Cardiac muscle cell (in vitro differentiated cells and primary cell): ENCODE measurements around the gene GRIK5. TPM values are rescaled to one million over a fixed set of nuclear protein-coding genes. Genes with fewer than 3 reads are reported as not detected.

Experiments used
- DNase-seq, 2 donors: peaks; one replicate each; pipeline versions ENCODE4 v3.0.0 to v3.0.0-alpha.2; 2010 to 2017; ENCODE audit warnings: low read depth in 1 of 2, low spot score in 1 of 2
- H3K27ac ChIP-seq: fragments of 200-600 bp; sonication (generic); 2 replicates; pipeline ENCODE4 v1.5.1; 2016
- H3K27me3 ChIP-seq: fragments of 200-600 bp; sonication (generic); 2 replicates; pipeline ENCODE4 v1.6.0; 2016; ENCODE audit warnings: control low read depth
- H3K36me3 ChIP-seq: fragments of 200-600 bp; sonication (generic); 2 replicates; pipeline ENCODE4 v1.5.1; 2016; ENCODE audit warnings: control low read depth
- H3K4me1 ChIP-seq: fragments of 200-600 bp; sonication (generic); 2 replicates; pipeline ENCODE4 v1.8.1; 2017; ENCODE audit warnings: low read depth, mild to moderate bottlenecking, mixed run types
- H3K4me3 ChIP-seq: fragments of 200-600 bp; sonication (generic); 2 replicates; pipeline ENCODE4 v1.5.1; 2016; ENCODE audit warnings: mild to moderate bottlenecking
- H3K9me3 ChIP-seq: fragments of 200-600 bp; sonication (generic); 2 replicates; pipeline ENCODE4 v1.5.1; 2017; ENCODE audit warnings: low read depth, mild to moderate bottlenecking, control low read depth
- polyA plus RNA-seq: library from polyadenylated mRNA; unstranded; fragments of >200 nt; fragmentation: Nextera tagmentation; extraction: Ambion mirVana; gene quantifications from 2 replicates; pipeline ENCODE4 v1.2.1, GENCODE V29; 2016
- total RNA-seq: library from RNA; depleted of rRNA; stranded (reverse); fragments of >200 nt; gene quantifications from 2 replicates; pipeline ENCODE4 v1.2.3, GENCODE V29; 2016
- TF ChIP-seq, protein P1 (sequence below): IDR thresholded peaks from 2 replicates; pipeline ENCODE4 v1.5.1; 2012; ENCODE audit warnings: low read depth, mild to moderate bottlenecking, low read length

Gene GRIK5
- total and polyA plus RNA-seq, 2 experiments from 2014 or later = 3.4 to 11.8 TPM

DNA sequence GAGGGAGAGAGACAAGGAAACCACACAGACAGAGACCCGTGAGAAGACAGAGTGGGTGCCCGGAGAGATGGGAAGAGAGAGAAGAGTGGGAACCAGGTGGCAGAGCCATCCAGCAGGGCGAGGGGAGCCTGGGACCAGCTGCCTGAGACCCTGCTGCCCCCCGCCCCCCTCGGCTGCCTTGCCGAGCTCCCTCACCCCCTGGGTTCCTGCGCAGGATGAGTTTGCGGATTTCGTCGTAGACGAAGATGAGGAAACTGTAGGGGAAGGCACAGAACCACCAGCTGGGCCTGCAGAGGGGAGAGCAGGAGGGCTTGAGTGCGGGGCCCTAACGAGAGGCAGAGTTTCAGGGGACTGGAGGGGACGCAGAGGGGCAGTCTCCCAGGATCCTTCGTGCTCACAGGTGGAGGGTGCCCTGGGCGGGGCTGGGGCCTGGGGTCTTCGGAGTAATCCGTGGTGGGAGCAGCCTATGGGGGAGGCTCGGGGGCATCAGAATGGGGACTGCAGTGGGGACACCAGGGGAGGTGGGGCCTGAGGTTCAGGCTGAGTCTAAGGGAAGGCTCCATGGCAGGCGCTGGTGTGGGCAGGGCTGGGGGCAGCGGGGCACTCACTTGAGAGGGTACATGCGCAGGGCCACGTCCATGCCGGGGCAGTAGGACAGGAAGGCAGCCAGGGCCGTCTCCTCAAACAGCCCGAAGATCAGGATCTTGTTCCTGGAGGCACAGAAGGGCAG lies 102.8 kb downstream of the GRIK5 start:
- Histone ChIP-seq H3K27me3 (no peaks in the 10 kb centered on the region), H3K4me3 (no peak overlapping the region), H3K9me3 (no peaks in the 10 kb centered on the region), H3K4me1 (no peaks in the 10 kb centered on the region), H3K27ac (no peak overlapping the region), H3K36me3 (no peaks in the 10 kb centered on the region)
- no peak for DNase-seq
- TF ChIP-seq, protein P1, sequence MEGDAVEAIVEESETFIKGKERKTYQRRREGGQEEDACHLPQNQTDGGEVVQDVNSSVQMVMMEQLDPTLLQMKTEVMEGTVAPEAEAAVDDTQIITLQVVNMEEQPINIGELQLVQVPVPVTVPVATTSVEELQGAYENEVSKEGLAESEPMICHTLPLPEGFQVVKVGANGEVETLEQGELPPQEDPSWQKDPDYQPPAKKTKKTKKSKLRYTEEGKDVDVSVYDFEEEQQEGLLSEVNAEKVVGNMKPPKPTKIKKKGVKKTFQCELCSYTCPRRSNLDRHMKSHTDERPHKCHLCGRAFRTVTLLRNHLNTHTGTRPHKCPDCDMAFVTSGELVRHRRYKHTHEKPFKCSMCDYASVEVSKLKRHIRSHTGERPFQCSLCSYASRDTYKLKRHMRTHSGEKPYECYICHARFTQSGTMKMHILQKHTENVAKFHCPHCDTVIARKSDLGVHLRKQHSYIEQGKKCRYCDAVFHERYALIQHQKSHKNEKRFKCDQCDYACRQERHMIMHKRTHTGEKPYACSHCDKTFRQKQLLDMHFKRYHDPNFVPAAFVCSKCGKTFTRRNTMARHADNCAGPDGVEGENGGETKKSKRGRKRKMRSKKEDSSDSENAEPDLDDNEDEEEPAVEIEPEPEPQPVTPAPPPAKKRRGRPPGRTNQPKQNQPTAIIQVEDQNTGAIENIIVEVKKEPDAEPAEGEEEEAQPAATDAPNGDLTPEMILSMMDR = no peak

DNA sequence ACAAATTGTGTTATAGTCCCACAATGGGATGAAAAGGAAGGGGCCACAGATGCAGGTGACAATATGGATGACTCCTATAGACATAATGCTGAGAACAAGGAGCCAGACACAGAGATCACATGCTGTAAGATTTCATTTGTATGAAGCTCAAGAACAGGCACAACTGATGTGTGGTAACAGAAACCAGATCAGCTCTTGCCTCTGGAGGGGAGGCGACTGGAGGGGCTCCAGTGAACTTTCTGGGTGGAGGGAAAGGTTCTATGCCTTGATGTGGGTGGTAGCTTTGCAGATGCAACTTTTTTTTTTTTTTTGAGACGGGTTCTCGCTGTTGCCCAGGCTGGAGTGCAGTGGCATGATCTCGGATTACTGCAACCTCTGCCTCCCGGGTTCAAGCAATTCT lies 104.9 kb downstream of the GRIK5 start:
- no peak overlapping the region for H3K27ac ChIP-seq

DNA sequence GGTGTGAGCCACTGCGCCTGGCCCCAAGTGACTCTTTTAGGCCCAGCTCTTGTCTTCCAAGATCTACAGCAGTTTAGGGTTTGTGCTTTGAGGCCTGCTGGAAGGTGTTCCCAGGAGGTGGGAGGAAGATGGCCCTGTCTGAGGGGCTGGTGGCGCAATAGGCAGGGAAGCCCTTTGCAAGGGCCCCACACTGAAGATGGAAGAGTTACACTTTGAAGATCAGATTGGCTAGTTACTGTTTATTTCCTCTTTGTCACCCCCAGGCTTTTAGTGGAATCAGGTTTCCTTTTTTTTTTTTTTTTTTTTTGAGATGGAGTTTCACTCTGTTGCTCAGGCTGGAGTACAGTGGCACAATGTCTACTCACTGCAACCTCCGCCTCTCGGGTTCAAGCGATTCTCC lies 109.0 kb downstream of the GRIK5 start:
- no peaks in the 10 kb centered on the region for H3K9me3 ChIP-seq
- no peak overlapping the region for H3K27ac ChIP-seq
- H3K4me1 ChIP-seq = no peaks in the 10 kb centered on the region
- TF ChIP-seq, protein P1 = no peak
- no peaks in the 10 kb centered on the region for H3K27me3 ChIP-seq
- H3K4me3 ChIP-seq = no peak overlapping the region
- no peak for DNase-seq
- no peaks in the 10 kb centered on the region for H3K36me3 ChIP-seq

More for the DNA sequence above, 104.9 kb downstream of the GRIK5 start:
- Histone ChIP-seq H3K36me3 (no peaks in the 10 kb centered on the region), H3K9me3 (no peaks in the 10 kb centered on the region), H3K4me3 (no peak overlapping the region), H3K4me1 (no peaks in the 10 kb centered on the region), H3K27me3 (no peaks in the 10 kb centered on the region)
- TF ChIP-seq, protein P1 = no peak
- DNase-seq = no peak

DNA sequence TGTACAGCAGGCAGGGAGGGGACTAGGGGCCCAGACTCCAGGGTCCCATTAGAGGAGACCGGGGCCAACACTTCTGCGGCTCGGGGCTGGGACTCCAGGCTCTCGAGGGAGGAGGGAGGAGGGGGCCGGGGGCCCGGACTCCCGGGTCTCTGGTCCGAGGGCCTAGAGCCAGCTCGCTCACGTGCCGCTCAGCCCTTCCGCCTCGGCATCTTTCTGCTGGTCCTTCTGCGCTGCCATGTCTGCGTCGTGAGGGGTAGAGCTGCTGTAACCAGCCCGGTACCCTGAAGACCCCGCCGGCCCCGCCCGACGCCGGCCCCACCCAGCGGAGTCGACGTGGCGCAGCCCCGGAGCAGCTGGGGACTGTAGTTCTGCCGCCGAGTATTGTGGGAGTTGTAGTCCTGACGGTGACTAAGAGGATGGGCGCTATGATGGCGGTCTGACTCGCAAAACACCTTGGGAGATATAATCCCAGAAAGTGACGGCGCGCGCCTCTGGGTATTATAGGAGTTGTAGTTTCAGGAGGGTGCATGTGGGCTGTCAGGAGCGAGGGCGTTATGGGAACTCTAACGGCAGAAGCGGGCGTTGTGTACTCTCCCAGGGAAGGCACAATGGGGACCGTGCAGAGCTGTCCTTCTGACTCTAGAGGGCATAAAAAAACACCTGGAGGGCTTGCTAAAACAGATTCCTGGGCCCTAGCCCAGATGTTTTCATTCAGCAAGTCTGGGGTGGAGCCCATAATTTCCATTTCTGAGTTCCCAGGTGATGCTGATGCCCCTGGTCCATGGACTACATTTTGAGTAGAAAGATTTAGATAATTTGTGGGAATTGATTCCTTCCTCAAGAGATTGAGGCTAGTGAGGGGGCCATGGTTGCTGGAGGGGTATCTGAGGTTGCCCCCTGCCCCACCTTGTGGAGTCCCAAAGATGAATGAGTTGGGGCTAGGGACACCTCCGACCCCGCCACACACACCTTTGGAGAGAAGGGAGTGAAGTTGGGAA lies 110.7 kb downstream of the GRIK5 start, which contains the start of gene RABAC1:
Gene RABAC1 (minus strand): TSS at position 266 of the 998 bp plus-strand sequence. CDS start 29 bp downstream, at position 237.
- H3K9me3 ChIP-seq = no peaks in the 10 kb centered on the region
- H3K27me3 ChIP-seq = no peaks in the 10 kb centered on the region
- peak within 1 kb of the TSS; percentile 46 for H3K27ac ChIP-seq
- TF ChIP-seq, protein P1 = peak; percentile 16
- peak; percentile 93 to 94 for DNase-seq
- no peaks in the 10 kb centered on the region for H3K36me3 ChIP-seq
- H3K4me3 ChIP-seq = peak within 1 kb of the TSS; percentile 70
- H3K4me1 ChIP-seq = no peaks in the 10 kb centered on the region

DNA sequence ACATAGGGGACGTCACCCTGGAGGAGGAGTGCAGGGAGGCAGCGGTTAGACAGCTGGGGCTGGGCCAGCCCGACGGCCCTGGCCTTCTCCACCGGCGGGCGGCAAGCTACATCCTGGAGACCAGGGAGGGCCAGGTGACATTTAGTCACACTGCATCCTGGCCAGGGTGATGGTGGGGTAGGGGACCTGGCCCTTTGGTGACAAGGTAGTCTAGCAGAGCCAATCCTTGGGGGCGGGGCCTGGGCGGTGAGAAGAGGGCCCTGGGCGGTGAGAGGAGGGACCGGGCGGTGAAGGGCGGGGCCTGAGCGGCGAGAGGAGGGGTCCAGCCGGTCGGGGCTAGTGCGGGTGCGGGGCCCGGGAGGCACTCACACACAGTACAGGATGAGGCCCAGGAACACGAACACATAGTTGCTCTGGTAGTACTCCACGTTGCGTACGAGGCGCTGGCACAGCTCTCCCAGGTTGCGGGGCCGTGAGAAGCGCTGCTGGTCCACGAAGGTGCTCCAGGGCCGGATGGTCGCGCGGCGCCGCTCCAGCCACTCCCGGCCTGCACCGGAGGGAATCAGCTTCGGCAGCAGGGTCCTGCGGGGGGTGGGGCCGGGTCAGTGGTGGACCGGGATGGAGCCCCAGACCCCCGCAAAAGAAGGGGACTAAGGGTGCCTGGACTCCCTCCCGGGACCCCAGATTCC lies 111.5 kb downstream of the GRIK5 start:
- H3K36me3 ChIP-seq = no peaks in the 10 kb centered on the region
- TF ChIP-seq, protein P1 = no peak
- no peaks in the 10 kb centered on the region for H3K4me1 ChIP-seq
- H3K27ac ChIP-seq = peak overlapping the region; percentile 46
- H3K4me3 ChIP-seq = peak overlapping the region; percentile 70
- peak; percentile 74 to 87 for DNase-seq
- H3K9me3 ChIP-seq = no peaks in the 10 kb centered on the region
- no peaks in the 10 kb centered on the region for H3K27me3 ChIP-seq
